ENCODE data around the gene MACF1. TPM values are rescaled to one million over a fixed set of nuclear protein-coding genes. Genes with fewer than 3 reads are reported as not detected.

The MACF1 gene
- total and polyA plus RNA-seq, 2 of the 13 experiments (the other 11 are each of a cell fraction or from before 2014, with no cell fraction given) = 36.7 to 65.4 TPM

DNA sequence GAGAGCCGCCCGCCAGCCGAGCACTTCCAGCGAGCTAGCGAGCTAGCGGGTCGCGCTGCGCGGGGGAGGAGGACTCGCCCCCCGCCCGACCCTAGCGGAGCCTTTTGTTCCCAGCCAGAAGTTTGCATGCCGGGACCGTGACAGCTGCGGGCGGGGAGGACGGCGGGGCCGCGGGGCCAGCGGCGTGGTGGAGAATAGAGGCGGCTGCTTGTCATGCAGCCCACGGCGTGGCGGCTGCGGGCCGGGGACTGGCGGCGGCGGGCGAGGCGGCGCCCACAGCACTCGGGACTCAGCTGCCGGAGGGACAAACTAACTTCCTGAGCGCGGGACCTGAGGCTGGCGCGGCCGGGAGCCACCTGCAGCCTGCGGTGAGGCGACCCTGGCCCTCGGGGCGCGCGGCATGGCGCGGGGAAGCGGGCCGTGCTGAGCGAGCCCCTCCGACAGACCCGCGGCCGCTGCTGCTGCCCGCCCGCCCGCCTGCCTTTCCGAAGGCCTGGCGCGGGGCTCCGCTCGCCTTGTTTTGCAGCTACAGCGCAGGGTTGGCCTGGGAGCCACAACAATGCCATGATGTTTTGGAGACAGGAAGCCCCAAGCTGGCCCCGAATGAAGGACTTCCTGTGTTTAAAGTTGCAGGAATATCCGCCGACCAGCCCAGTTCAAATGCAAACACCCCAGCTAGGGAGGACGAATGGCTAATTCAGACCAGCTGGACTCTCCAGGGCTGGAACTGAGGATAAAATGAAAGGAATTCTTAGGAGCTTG, 204.7 kb downstream of the MACF1 start (continued):
- no peak for TF ChIP-seq ZSCAN30 (CRISPR knock-in tag; IDR thresholded peaks at IDR 0.05)
- no peak for TF ChIP-seq SP5 (CRISPR knock-in tag; IDR thresholded peaks at IDR 0.05; ENCODE audit: borderline replicate concordance, low read depth)
- TF ChIP-seq ZNF670 (CRISPR knock-in tag; IDR thresholded peaks at IDR 0.05; ENCODE audit: borderline replicate concordance) = no peak
- no peak; the same call in 1 of the 2 replicates for TF ChIP-seq RAD21 (CRISPR knock-in tag; IDR thresholded peaks at IDR 0.05)
- TF ChIP-seq KLF16 (CRISPR knock-in tag; IDR thresholded peaks at IDR 0.05) = peak in 1 of 2 experiments; percentile 9; a peak in 1 of 4 replicates
- TF ChIP-seq, protein P1, sequence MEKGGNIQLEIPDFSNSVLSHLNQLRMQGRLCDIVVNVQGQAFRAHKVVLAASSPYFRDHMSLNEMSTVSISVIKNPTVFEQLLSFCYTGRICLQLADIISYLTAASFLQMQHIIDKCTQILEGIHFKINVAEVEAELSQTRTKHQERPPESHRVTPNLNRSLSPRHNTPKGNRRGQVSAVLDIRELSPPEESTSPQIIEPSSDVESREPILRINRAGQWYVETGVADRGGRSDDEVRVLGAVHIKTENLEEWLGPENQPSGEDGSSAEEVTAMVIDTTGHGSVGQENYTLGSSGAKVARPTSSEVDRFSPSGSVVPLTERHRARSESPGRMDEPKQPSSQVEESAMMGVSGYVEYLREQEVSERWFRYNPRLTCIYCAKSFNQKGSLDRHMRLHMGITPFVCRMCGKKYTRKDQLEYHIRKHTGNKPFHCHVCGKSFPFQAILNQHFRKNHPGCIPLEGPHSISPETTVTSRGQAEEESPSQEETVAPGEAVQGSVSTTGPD (CRISPR knock-in tag; IDR thresholded peaks at IDR 0.05) = no peak
- no peak for TF ChIP-seq JUN (CRISPR knock-in tag; IDR thresholded peaks at IDR 0.05)
- no peak for TF ChIP-seq DMAP1 (CRISPR knock-in tag; IDR thresholded peaks at IDR 0.05)
- TF ChIP-seq STAG1 (CRISPR knock-in tag; IDR thresholded peaks at IDR 0.05) = no peak
- no peak for TF ChIP-seq ZNF878 (CRISPR knock-in tag; IDR thresholded peaks at IDR 0.05)
- TF ChIP-seq, protein P2, sequence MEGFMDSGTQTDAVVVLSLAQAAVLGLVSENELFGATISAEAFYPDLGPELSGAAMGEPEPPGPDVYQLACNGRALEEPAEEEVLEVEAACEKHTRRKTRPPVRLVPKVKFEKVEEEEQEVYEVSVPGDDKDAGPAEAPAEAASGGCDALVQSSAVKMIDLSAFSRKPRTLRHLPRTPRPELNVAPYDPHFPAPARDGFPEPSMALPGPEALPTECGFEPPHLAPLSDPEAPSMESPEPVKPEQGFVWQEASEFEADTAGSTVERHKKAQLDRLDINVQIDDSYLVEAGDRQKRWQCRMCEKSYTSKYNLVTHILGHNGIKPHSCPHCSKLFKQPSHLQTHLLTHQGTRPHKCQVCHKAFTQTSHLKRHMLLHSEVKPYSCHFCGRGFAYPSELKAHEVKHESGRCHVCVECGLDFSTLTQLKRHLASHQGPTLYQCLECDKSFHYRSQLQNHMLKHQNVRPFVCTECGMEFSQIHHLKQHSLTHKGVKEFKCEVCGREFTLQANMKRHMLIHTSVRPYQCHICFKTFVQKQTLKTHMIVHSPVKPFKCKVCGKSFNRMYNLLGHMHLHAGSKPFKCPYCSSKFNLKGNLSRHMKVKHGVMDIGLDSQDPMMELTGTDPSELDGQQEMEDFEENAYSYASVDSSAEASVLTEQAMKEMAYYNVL (CRISPR knock-in tag; IDR thresholded peaks at IDR 0.05; ENCODE audit: borderline replicate concordance) = peak; percentile 27; the same call in 1 of the 2 replicates
- TF ChIP-seq HOXD1 (CRISPR knock-in tag; IDR thresholded peaks at IDR 0.05) = no peak
- TF ChIP-seq, protein P3, sequence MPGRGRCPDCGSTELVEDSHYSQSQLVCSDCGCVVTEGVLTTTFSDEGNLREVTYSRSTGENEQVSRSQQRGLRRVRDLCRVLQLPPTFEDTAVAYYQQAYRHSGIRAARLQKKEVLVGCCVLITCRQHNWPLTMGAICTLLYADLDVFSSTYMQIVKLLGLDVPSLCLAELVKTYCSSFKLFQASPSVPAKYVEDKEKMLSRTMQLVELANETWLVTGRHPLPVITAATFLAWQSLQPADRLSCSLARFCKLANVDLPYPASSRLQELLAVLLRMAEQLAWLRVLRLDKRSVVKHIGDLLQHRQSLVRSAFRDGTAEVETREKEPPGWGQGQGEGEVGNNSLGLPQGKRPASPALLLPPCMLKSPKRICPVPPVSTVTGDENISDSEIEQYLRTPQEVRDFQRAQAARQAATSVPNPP (CRISPR knock-in tag; IDR thresholded peaks at IDR 0.05) = 0 out of 2 replicates have a peak, but pooled peaks have one; percentile 31
- TF ChIP-seq SP4 (CRISPR knock-in tag; IDR thresholded peaks at IDR 0.05) = peak; percentile 63
- TF ChIP-seq ZMYM4 (CRISPR knock-in tag; IDR thresholded peaks at IDR 0.05) = peak; percentile 15; the same call in 1 of the 2 replicates
- no peak for TF ChIP-seq IRF1 (CRISPR knock-in tag; IDR thresholded peaks at IDR 0.05; ENCODE audit: low read depth)
- TF ChIP-seq GATA4 (IDR thresholded peaks at IDR 0.05; ENCODE audit: borderline replicate concordance, low read depth) = no peak
- TF ChIP-seq RBM39 (IDR thresholded peaks at IDR 0.05; ENCODE audit: low read depth, low read length, poor library complexity, severe bottlenecking) = no peak
- no peak; the same call in none of the 2 replicates for TF ChIP-seq SALL1 (CRISPR knock-in tag; IDR thresholded peaks at IDR 0.05)
- no peak for TF ChIP-seq DNMT1 (CRISPR knock-in tag; IDR thresholded peaks at IDR 0.05)
- TF ChIP-seq ZNF382 (CRISPR knock-in tag; IDR thresholded peaks at IDR 0.05; ENCODE audit: borderline replicate concordance) = no peak
- TF ChIP-seq, protein P4, sequence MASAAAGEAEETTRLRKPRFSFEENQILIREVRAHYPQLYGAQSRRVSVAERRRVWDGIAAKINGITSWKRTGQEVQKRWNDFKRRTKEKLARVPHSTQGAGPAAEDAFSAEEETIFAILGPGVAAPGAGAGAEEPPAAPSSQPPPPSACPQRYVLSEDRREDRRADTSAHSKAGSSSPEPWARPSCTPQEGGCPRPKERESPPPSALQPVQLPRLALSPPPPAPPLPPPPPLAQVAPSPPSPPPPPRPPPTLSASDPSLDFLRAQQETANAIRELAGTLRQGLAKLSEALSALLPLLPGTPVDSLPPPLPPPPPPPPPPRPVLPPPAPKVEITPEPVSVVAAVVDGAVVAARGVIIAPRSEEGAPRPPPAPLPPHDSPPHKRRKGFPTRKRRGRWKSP (CRISPR knock-in tag; IDR thresholded peaks at IDR 0.05) = peak; percentile 12; the same call in 1 of the 2 replicates
- TF ChIP-seq POLR2G (IDR thresholded peaks at IDR 0.05; ENCODE audit: low read depth, low read length) = no peak
- no peak for TF ChIP-seq ISX (CRISPR knock-in tag; conservative IDR thresholded peaks at IDR 0.05)
- TF ChIP-seq RFX5 (IDR thresholded peaks at IDR 0.05; ENCODE audit: low read depth, low read length) = no peak

Measured in HepG2 (cell line).